ENCODE data around the gene NETO1. TPM values are rescaled to one million over a fixed set of nuclear protein-coding genes. Genes with fewer than 3 reads are reported as not detected.

Gene NETO1
- total RNA-seq, 3 donors from 2014 or later, result 0.32 to 0.33 TPM; not detected in 1

- intact Hi-C loops (cut with DNase I; ENCODE audit: low total_unique reads), result no loop called here
- no peak overlapping the region for H3K4me3 ChIP-seq
- no peaks in the 10 kb centered on the region for H3K4me1 ChIP-seq
- no peaks in the 10 kb centered on the region for H3K36me3 ChIP-seq
- H3K27me3 ChIP-seq, result no peaks in the 10 kb centered on the region
- H3K27ac ChIP-seq, result no peak overlapping the region
- H3K9me3 ChIP-seq, result no peaks in the 10 kb centered on the region
- no peak for DNase-seq (ENCODE audit: low spot score in 2 of 2)
- TF ChIP-seq POLR2A (IDR thresholded peaks at IDR 0.05) (no peak), POLR2AphosphoS5 (IDR thresholded peaks at IDR 0.05) (no peak)
- TF ChIP-seq, protein P1, sequence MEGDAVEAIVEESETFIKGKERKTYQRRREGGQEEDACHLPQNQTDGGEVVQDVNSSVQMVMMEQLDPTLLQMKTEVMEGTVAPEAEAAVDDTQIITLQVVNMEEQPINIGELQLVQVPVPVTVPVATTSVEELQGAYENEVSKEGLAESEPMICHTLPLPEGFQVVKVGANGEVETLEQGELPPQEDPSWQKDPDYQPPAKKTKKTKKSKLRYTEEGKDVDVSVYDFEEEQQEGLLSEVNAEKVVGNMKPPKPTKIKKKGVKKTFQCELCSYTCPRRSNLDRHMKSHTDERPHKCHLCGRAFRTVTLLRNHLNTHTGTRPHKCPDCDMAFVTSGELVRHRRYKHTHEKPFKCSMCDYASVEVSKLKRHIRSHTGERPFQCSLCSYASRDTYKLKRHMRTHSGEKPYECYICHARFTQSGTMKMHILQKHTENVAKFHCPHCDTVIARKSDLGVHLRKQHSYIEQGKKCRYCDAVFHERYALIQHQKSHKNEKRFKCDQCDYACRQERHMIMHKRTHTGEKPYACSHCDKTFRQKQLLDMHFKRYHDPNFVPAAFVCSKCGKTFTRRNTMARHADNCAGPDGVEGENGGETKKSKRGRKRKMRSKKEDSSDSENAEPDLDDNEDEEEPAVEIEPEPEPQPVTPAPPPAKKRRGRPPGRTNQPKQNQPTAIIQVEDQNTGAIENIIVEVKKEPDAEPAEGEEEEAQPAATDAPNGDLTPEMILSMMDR (IDR thresholded peaks at IDR 0.05), result no peak
Measured at GRCh38 chr18:72721330-72721729, 146.5 kb downstream of the NETO1 start.

DNA sequence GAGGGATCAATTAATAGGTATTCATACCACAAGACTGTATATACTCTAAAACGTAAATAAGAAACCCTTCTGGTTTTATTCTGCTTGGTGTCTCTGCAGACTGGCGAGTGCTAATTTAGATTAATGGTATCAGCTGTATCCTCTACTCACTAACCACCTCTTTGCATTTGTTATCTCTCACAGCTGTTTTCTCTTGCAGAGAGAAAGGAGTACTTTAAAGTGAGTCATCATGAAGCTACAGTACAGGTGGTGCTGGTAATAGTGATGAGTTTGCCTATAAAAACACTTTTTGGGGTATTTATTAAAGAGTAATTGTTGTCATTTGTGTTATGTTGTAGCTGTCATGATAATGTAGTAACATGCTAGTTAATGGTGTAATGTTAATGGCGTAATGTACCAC, 147.7 kb downstream of the NETO1 start:
- H3K27me3 ChIP-seq, result no peaks in the 10 kb centered on the region
- H3K9me3 ChIP-seq, result no peaks in the 10 kb centered on the region
- no peak overlapping the region for H3K4me3 ChIP-seq
- TF ChIP-seq POLR2AphosphoS5 (IDR thresholded peaks at IDR 0.05), result no peak
- no peak for TF ChIP-seq POLR2A (IDR thresholded peaks at IDR 0.05)
- TF ChIP-seq, protein P1 (IDR thresholded peaks at IDR 0.05), result no peak
- no peaks in the 10 kb centered on the region for H3K4me1 ChIP-seq
- intact Hi-C loops (cut with DNase I; ENCODE audit: low total_unique reads), result no loop called here
- DNase-seq (ENCODE audit: low spot score in 2 of 2), result no peak
- H3K36me3 ChIP-seq, result no peaks in the 10 kb centered on the region
- H3K27ac ChIP-seq, result no peak overlapping the region

GRCh38 chr18:72704202-72704601, 163.6 kb downstream of the NETO1 start:
- Histone ChIP-seq H3K4me3 (no peak overlapping the region), H3K27ac (no peak overlapping the region), H3K4me1 (no peaks in the 10 kb centered on the region), H3K9me3 (no peaks in the 10 kb centered on the region), H3K36me3 (no peaks in the 10 kb centered on the region), H3K27me3 (no peaks in the 10 kb centered on the region)
- DNase-seq (ENCODE audit: low spot score in 2 of 2), result no peak
- intact Hi-C loops (cut with DNase I; ENCODE audit: low total_unique reads), result no loop called here
- TF ChIP-seq POLR2A (IDR thresholded peaks at IDR 0.05), result no peak
- no peak for TF ChIP-seq POLR2AphosphoS5 (IDR thresholded peaks at IDR 0.05)
- TF ChIP-seq, protein P1 (IDR thresholded peaks at IDR 0.05), result no peak

DNA sequence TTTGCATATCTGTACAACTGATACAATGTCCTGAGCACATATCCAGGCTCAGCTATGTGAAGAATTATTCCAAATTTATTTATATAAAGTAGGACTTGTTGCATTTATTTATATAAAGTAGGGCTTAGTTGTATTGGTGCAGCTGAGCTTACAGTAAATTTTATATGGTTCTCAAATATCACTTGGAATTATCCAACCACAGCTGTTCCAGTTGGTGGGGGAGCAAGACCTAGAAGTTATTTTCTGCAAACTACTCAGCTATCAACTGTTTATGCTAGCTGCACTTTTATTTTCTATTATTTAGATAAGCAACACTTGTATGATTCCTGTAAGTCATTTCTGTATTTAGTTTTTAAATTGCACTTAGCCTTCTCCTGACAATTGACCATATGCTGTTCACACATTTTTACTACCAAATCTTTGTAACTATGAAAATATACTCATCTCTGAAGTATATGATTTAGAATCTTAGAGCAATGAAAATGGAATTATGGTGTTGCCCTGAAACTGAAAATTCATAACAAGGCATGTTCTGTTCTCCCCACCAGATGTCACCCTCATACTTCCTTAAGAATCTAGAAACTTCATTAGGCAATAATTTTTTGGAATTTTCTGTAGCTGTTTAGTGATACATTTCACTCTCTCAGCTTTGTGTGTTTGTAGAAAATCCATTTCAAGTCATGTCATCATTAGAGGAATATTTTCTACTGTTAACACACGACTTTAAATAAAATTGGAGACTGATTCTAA, 166.7 kb downstream of the NETO1 start:
- no peaks in the 10 kb centered on the region for H3K27me3 ChIP-seq
- no peaks in the 10 kb centered on the region for H3K36me3 ChIP-seq
- no peaks in the 10 kb centered on the region for H3K9me3 ChIP-seq
- TF ChIP-seq, protein P1 (IDR thresholded peaks at IDR 0.05), result no peak
- intact Hi-C loops (cut with DNase I; ENCODE audit: low total_unique reads), result no loop called here
- no peak overlapping the region for H3K27ac ChIP-seq
- DNase-seq (ENCODE audit: low spot score in 2 of 2), result no peak
- no peak overlapping the region for H3K4me3 ChIP-seq
- H3K4me1 ChIP-seq, result no peaks in the 10 kb centered on the region

- H3K9me3 ChIP-seq, result no peaks in the 10 kb centered on the region
- H3K36me3 ChIP-seq, result no peaks in the 10 kb centered on the region
- intact Hi-C loops (cut with DNase I; ENCODE audit: low total_unique reads), result no loop called here
- TF ChIP-seq POLR2AphosphoS5 (IDR thresholded peaks at IDR 0.05) (no peak), POLR2A (IDR thresholded peaks at IDR 0.05) (no peak)
- TF ChIP-seq, protein P1 (IDR thresholded peaks at IDR 0.05), result no peak
- no peak for DNase-seq (ENCODE audit: low spot score in 2 of 2)
- H3K4me1 ChIP-seq, result no peaks in the 10 kb centered on the region
- no peaks in the 10 kb centered on the region for H3K27me3 ChIP-seq
- H3K27ac ChIP-seq, result no peak overlapping the region
- no peak overlapping the region for H3K4me3 ChIP-seq
Measured at GRCh38 chr18:72697706-72698105, 170.1 kb downstream of the NETO1 start.

Measured in breast epithelium (tissue), 4 donors.